ENCODE data around the gene DOP1A.
"Not testable (repeated sequence)": the region's sequence is repeated elsewhere in the genome, so short reads cannot be mapped to it uniquely, and the experiment has no call there.

DOP1A gene

DNA sequence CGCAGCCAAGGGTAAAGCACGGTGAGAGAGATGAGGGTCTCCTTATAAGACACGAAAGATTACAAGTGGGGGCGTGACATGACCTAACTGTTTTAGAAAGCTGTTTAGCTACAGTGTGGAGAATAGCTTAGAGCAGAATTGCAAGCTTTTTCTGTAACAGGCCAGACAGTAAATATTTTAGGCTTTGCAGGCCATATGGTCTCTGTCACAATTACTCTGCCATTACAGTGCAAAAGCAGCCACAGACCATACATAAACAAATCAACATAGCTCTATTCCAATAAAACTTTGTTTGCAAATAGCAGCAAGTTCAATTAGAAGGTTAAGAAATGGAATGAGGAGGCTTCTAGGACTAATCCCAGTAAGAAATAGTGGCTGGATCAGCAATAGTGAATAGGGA lies 108.8 kb downstream of the DOP1A start:
- Histone ChIP-seq H3K27me3 (ENCODE audit: insufficient read depth, low read length) (no peaks in the 10 kb centered on the region), H2AFZ (ENCODE audit: low read depth, low read length) (no peak overlapping the region), H3K4me3 (ENCODE audit: low read length) (no peak overlapping the region), H3K4me1 (ENCODE audit: insufficient read depth, low read length) (no peaks in the 10 kb centered on the region), H3K9me3 (ENCODE audit: low read length) (no peaks in the 10 kb centered on the region), H3K36me3 (ENCODE audit: insufficient read depth, low read length) (peaks cover 74% of the 10 kb centered on the region)

DNA sequence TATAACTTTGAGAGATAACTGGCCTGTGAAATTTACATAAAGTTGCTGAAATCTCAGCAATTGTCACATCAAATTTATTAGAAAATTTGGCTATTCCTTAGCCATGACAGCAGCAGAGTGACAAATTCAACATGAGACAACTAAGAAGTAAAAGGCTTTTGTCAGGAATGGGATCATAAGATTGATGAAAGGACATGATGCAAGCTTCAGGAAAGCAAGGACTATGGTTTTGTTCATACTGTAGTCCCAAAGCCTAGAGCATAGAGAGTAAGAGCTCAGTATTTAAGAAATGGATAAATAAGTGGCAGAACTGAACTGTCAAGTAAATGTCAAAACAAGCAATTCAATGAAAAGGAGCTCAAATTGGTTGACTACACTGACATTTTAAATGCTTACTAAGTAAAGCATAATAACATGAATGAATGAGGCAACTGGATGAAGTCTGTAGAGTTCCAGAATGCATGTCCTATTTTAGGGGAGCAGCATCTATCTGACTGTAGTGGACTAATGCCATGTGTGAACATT lies 113.0 kb downstream of the DOP1A start:
- Histone ChIP-seq H3K27me3 (ENCODE audit: insufficient read depth, low read length) (no peaks in the 10 kb centered on the region), H3K4me3 (ENCODE audit: low read length) (no peak overlapping the region), H3K9me3 (ENCODE audit: low read length) (no peaks in the 10 kb centered on the region), H3K36me3 (ENCODE audit: insufficient read depth, low read length) (peaks cover 76% of the 10 kb centered on the region), H2AFZ (ENCODE audit: low read depth, low read length) (no peak overlapping the region), H3K4me1 (ENCODE audit: insufficient read depth, low read length) (no peaks in the 10 kb centered on the region)

DNA sequence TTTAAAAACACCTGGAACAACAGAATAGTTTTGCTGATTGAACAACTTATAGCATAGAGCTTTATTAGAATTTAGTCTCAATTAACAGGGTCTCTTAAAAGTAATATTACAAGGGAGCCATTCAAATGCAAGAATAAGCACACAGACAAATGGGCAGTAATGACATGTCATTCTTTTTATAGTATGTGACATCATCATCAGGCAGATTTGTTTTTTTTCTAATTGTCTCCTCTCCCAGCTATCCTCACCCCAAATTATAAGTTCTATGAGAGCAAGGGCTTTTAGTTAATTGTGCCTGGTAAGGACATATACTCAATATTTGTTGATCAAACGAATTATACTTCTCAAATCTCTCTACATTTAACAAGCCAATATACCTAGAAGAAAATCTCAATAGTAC lies 114.6 kb downstream of the DOP1A start:
- H3K27me3 ChIP-seq (ENCODE audit: insufficient read depth, low read length): no peaks in the 10 kb centered on the region
- no peaks in the 10 kb centered on the region for H3K4me1 ChIP-seq (ENCODE audit: insufficient read depth, low read length)
- H2AFZ ChIP-seq (ENCODE audit: low read depth, low read length): no peak overlapping the region
- H3K9me3 ChIP-seq (ENCODE audit: low read length): no peaks in the 10 kb centered on the region
- no peak overlapping the region for H3K4me3 ChIP-seq (ENCODE audit: low read length)
- H3K36me3 ChIP-seq (ENCODE audit: insufficient read depth, low read length): peaks cover 71% of the 10 kb centered on the region

DNA sequence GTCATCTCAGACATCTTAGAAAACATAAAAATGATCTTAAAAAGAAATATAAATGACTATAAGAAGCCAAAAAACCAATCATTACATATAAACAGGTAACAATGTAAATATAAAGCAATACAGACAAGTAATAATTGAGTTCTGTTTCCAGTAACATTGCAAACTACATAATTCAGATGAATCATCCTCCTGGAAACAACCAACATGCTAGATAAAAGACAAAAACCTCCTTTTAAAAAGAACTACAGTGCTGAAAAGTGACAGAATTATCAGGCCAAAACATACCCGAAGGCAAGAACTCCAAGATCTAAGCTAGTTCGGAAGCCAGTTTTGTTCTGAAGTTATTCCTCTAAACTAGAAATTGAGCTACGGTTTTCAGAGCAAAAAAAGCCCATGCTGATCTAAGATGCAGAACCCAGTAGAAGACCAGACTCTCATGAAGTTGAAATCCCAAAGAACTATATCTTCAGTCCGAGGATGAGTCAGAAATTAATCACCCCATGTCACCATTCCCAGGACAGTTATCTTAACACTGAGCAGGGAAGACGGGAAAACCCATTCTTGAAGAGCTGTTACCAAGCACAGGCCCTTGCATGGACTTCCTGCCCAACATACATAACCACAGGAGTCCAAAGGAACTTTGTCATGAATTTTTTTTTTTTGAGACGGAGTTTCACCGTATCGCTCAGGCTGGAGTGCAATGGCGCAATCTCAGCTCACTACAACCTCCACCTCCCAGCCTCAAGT lies 115.8 kb downstream of the DOP1A start:
- H3K9me3 ChIP-seq (ENCODE audit: low read length): no peaks in the 10 kb centered on the region
- H2AFZ ChIP-seq (ENCODE audit: low read depth, low read length): no peak overlapping the region
- H3K4me3 ChIP-seq (ENCODE audit: low read length): no peak overlapping the region
- peaks cover 65% of the 10 kb centered on the region for H3K36me3 ChIP-seq (ENCODE audit: insufficient read depth, low read length)
- no peaks in the 10 kb centered on the region for H3K27me3 ChIP-seq (ENCODE audit: insufficient read depth, low read length)
- no peaks in the 10 kb centered on the region for H3K4me1 ChIP-seq (ENCODE audit: insufficient read depth, low read length)

DNA sequence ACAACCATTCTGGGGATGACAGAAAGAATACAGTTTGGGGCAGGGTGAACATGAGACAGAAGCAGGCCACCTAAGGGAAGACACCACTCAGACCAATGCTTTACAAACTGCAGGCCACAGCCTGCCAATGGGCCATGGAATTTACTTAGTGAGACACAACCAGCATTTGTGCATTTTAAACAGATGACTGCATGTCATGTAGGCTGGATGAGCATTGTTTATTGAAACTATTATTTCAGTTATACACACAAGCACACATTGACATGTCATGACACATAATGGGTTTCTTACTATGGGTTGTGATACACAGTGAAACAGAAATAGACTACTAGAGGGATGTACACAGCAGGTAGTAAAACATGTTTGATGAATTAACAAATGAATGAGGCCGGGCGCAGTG lies 117.6 kb downstream of the DOP1A start:
- Histone ChIP-seq H2AFZ (ENCODE audit: low read depth, low read length) (no peak overlapping the region), H3K4me3 (ENCODE audit: low read length) (no peak overlapping the region), H3K9me3 (ENCODE audit: low read length) (no peaks in the 10 kb centered on the region), H3K4me1 (ENCODE audit: insufficient read depth, low read length) (no peaks in the 10 kb centered on the region), H3K36me3 (ENCODE audit: insufficient read depth, low read length) (peaks cover 65% of the 10 kb centered on the region), H3K27me3 (ENCODE audit: insufficient read depth, low read length) (no peaks in the 10 kb centered on the region)

DNA sequence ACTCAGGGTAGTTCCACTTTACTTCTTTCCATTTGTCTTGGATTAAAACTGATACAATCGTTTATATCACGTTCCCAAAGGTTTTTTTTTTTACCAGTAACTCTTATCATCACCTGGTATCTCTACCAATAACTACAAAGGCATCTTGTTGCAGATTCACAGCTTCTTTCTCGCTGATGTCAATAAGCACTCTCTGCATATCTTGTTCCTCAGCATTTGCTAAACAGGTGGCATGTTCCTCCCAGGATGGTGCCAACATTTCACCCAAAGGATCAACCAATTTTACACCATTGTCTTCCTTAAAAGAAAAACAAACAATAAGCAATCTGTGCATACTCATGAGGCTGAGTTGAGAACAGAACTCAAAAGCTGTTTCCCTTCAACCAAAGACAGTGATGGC lies 121.0 kb downstream of the DOP1A start:
- Histone ChIP-seq H3K4me1 (ENCODE audit: insufficient read depth, low read length) (peaks cover 4% of the 10 kb centered on the region), H3K4me3 (ENCODE audit: low read length) (no peak overlapping the region), H3K36me3 (ENCODE audit: insufficient read depth, low read length) (peaks cover 44% of the 10 kb centered on the region), H3K9me3 (ENCODE audit: low read length) (no peaks in the 10 kb centered on the region), H2AFZ (ENCODE audit: low read depth, low read length) (no peak overlapping the region), H3K27me3 (ENCODE audit: insufficient read depth, low read length) (no peaks in the 10 kb centered on the region)

DNA sequence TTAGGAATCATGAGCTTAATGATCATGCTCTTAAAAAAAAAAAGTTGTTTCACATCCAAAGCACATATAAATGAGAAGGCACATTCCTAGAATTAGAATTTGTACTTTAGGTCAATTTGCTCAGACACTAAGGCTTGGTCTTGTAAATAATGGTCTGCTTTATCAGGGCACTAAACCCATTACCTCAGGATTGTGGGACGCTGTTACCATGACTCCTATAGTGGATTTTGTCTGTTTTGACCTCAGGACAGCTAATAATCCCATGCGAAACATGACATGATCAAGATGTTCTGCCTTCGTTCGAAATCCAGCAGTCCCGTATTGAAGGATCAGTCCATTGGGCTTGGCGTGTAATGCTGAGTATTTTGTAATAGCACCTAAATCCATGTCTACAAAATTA lies 123.2 kb downstream of the DOP1A start:
- Histone ChIP-seq H2AFZ (ENCODE audit: low read depth, low read length) (no peak overlapping the region), H3K9me3 (ENCODE audit: low read length) (no peaks in the 10 kb centered on the region), H3K4me1 (ENCODE audit: insufficient read depth, low read length) (peaks cover 10% of the 10 kb centered on the region), H3K4me3 (ENCODE audit: low read length) (no peak overlapping the region), H3K27me3 (ENCODE audit: insufficient read depth, low read length) (no peaks in the 10 kb centered on the region), H3K36me3 (ENCODE audit: insufficient read depth, low read length) (peaks cover 32% of the 10 kb centered on the region)

DNA sequence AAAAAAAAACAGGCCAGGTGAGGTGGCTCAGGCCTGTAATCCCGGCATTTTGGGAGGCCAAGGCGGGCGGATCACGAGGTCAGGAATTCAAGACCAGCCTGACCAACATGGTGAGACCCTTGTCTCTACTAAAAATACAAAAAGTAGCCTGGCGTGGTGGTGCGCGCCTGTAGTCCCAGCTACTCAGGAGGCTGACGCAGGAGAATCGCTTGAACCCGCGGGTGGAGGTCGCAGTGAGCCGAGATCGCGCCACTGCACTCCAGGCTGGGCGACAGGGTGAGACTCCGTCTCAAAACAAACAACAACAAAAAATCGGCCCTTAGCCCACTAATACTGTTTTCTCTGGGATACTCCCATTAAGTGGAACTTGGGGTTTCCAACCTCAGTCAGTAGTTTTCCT lies 124.5 kb downstream of the DOP1A start:
- Histone ChIP-seq H2AFZ (ENCODE audit: low read depth, low read length) (peak overlapping the region; percentile 94), H3K4me3 (ENCODE audit: low read length) (peak overlapping the region; percentile 96), H3K36me3 (ENCODE audit: insufficient read depth, low read length) (peaks cover 31% of the 10 kb centered on the region)
- not testable (repeated sequence) for H3K4me1 ChIP-seq (ENCODE audit: insufficient read depth, low read length); H3K9me3 ChIP-seq (ENCODE audit: low read length); H3K27me3 ChIP-seq (ENCODE audit: insufficient read depth, low read length)

DNA sequence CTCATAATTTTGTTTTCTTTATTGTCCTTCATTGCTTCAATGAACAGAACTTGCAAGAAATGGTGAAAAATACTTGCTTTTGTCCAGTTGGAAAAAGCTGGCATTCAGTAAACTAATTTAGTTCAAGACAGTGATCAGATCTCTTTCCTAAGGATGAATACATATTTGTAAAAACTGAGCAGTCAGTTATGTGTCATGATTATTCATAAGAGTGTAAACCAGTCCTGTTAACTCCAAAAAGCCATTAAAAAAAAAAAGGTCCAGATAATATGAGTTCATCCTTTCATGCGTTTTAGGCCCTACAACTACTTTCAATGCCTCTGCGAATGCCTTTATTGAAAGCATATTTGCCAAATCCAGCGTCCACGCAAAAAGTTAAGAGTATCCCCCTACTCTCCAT lies 125.0 kb downstream of the DOP1A start:
- H2AFZ ChIP-seq (ENCODE audit: low read depth, low read length): peak overlapping the region; percentile 94
- no peaks in the 10 kb centered on the region for H3K27me3 ChIP-seq (ENCODE audit: insufficient read depth, low read length)
- H3K9me3 ChIP-seq (ENCODE audit: low read length): no peaks in the 10 kb centered on the region
- H3K4me3 ChIP-seq (ENCODE audit: low read length): peak overlapping the region; percentile 96
- H3K36me3 ChIP-seq (ENCODE audit: insufficient read depth, low read length): peaks cover 30% of the 10 kb centered on the region
- H3K4me1 ChIP-seq (ENCODE audit: insufficient read depth, low read length): peaks cover 10% of the 10 kb centered on the region

DNA sequence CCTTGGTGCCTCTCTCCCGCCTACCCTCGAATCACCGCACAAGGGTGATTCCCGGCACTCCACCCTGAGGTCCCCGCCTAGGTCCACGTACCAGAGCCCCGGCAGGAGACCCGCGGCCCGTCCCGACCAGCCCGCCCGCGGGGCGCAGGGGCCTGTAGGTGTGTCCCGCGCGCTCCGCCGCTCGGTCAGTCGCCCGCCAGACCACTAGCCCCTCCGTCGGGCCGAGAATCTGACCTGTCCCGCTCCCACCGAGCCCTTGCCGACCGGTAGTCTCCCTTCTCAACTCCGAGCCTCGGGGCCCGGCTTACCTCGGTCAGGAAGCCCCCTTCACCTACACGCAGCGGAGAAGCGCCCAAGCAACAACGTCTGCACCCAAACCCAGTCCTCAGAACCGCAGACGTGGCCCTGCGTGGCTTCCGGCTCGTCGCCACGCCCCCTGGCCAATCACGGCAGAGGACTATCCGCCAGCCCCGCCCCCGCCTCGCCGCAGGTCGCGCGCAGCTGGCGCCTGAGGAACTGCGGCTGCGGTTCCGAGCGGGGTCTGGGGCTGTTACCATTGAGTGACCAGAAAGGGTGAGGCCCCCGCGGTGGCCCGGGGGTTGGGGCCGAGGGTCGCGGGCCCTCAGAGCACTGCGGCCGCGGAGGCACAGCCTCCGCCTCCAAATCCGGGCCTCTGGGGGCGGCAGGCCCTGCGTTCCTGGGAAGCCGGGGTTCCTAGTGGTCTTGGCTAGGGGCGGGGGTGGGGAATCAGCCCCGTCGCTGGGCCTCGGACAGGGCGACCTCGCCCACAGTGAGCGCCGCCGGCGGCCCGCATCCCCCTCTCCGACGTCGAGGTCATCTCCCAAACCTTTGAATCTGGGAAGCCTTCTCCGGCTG lies 125.6 kb downstream of the DOP1A start, which contains the start of the genes PGM3 and RWDD2A:
Gene PGM3 (minus strand): TSS at position 395 of the 876 bp plus-strand sequence. CDS start 2,253 bp downstream, outside the sequence.
Gene RWDD2A (plus strand): TSS at position 487 of the 876 bp plus-strand sequence. CDS start 1,095 bp downstream, outside the sequence.
- Histone ChIP-seq H3K4me1 (ENCODE audit: insufficient read depth, low read length) (peaks cover 10% of the 10 kb centered on the region), H2AFZ (ENCODE audit: low read depth, low read length) (peak within 1 kb of the TSS; percentile 94), H3K27me3 (ENCODE audit: insufficient read depth, low read length) (no peaks in the 10 kb centered on the region), H3K9me3 (ENCODE audit: low read length) (no peaks in the 10 kb centered on the region), H3K36me3 (ENCODE audit: insufficient read depth, low read length) (peaks cover 26% of the 10 kb centered on the region), H3K4me3 (ENCODE audit: low read length) (peak within 1 kb of the TSS; percentile 96)

DNA sequence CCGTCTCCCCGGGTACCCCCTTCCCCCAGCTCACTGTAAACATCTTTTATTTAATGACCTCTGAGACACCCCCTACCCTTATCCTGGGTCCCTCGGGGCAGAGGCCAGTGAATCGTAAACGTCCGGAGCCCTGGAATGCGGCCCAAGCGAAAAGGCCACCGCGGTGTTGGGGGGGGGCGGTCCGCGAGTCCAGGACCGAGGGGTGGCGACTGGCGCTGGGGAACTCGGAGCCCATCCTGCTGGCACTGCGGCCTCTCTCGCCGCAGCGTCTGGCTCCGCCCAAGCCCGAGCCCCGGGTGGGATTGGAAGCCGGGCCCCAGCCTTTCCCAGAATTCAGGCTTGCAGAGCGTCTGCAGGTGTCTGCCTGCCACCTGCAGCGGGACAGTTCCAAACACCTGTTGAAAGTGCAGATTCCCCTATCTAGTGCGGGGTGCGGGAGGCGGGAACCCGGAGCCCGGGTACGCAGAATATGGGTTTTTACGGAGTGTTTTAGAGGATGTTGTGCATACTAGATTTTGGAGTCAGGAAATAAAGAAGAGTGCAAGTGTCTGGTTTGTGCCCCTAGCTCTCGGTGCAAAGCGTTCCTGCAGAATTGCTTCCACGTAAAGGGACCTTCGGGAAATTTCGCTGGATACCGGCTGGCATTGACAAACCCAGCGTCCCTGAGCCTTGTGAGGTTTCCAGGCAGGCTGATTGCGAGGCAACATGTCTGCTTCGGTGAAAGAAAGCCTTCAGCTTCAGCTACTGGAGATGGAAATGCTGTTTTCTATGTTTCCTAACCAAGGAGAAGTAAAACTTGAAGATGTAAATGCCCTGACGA lies 126.5 kb downstream of the DOP1A start:
- no peaks in the 10 kb centered on the region for H3K9me3 ChIP-seq (ENCODE audit: low read length)
- no peaks in the 10 kb centered on the region for H3K27me3 ChIP-seq (ENCODE audit: insufficient read depth, low read length)
- H3K4me1 ChIP-seq (ENCODE audit: insufficient read depth, low read length): peaks cover 10% of the 10 kb centered on the region
- peak overlapping the region; percentile 96 for H3K4me3 ChIP-seq (ENCODE audit: low read length)
- H2AFZ ChIP-seq (ENCODE audit: low read depth, low read length): peak overlapping the region; percentile 94
- H3K36me3 ChIP-seq (ENCODE audit: insufficient read depth, low read length): peaks cover 26% of the 10 kb centered on the region

DNA sequence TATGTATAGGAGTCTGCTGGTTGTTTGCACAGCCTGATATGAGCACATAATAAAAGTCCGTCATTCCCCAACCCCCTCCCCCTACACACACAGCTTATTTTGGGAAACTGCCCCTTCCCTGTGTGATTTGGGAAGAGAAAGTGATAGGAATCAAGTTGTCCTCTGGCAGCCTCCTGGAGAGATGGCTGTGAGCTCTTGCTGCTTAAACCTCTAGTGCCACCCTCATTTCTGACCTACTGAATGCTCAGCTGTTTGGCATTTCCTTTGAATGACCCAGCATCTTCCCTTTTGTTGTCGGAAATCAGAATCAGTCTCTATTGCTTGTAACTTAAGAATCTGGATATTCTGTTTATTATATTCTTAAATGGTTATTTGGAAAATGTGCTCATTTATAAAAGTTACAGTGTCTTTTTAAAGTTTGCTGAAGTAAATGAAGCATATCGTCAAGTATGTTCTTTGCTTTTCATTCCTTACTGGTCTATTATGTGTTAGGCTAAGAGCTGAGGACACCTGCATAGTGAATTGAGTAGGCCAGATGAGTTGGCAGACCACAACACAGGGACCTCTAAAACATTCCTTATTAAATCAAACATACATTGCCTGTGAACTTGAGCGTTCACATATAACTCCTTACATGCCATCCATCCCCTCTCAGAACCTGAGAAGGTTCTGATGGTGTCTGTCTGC lies 131.2 kb downstream of the DOP1A start:
- Histone ChIP-seq H3K9me3 (ENCODE audit: low read length) (no peaks in the 10 kb centered on the region), H3K4me1 (ENCODE audit: insufficient read depth, low read length) (peaks cover 6% of the 10 kb centered on the region), H3K27me3 (ENCODE audit: insufficient read depth, low read length) (no peaks in the 10 kb centered on the region)

More for the DNA sequence above, 131.2 kb downstream of the DOP1A start:
- Histone ChIP-seq H3K36me3 (ENCODE audit: insufficient read depth, low read length) (peaks cover 9% of the 10 kb centered on the region), H3K4me3 (ENCODE audit: low read length) (no peak overlapping the region), H2AFZ (ENCODE audit: low read depth, low read length) (no peak overlapping the region)
